Ramos (cell line): ENCODE results near the gene PPP2R5A.

Source experiments
- in situ Hi-C: fragments of 300-500 bp; cut with MboI; formaldehyde crosslinking; loops from one replicate; pipeline ENCODE4 v1.14.3; 2022; ENCODE audit warnings: low sequenced_read_pairs; ENCODE audit not compliant: unreplicated experiment

The PPP2R5A gene

DNA sequence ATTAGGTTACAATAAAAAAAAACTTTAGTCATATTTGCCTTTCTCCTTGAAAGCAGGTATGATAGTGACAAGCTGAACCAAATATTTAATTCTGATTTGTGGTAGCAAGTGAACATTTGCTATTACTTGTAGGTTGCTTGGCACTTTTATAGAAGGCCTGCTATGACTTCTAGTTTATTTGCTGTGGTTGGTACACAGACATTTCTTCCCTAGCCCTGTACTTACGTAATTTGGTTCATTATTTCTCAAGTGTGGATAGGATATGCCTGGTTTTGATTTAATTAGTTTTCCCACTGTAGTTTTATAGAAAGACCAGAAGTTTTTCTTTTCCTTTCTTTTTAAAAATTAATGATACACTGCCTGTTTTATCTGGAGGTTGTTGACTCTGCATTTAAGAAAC, 55.9 kb downstream of the PPP2R5A start:
- in situ Hi-C loops = no loop called here

DNA sequence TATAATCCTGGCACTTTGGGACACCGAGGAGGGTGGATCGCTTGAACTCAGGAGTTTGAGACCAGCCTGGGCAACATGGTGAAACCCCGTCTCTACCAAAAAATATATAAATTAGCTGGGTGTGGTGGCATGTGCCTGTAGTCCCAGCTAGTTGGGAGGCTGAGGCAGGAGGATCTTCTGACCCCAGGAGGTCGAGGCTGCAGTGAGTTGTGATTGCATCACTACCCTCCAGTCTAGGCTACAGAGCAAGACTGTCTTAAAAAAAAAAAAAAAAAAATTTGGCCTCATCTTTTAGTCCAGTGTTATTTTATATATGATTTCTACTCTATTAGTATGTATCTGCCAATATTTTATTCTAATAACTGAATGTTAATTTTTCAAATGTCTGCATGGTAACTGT, 59.7 kb downstream of the PPP2R5A start:
- in situ Hi-C loops = no loop called here

DNA sequence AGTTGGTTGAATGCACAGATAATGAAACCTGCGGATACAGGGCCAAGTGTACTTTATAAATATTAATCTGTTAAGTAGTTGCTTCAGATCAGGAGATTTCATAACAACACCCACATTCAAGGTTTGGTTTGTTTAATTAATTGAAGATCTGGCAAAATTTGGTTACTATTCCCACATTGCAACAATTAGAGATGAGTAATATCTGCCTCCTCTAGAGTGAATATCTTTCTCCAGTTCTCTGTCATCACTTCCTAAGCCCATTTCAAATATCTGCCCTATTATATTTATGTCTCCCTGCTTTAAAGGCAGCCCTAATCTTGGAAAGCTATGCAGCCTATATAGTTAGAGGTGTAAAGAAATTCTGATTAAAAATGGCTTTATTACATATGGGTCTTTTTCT, 61.4 kb downstream of the PPP2R5A start:
- in situ Hi-C loops = no loop called here

DNA sequence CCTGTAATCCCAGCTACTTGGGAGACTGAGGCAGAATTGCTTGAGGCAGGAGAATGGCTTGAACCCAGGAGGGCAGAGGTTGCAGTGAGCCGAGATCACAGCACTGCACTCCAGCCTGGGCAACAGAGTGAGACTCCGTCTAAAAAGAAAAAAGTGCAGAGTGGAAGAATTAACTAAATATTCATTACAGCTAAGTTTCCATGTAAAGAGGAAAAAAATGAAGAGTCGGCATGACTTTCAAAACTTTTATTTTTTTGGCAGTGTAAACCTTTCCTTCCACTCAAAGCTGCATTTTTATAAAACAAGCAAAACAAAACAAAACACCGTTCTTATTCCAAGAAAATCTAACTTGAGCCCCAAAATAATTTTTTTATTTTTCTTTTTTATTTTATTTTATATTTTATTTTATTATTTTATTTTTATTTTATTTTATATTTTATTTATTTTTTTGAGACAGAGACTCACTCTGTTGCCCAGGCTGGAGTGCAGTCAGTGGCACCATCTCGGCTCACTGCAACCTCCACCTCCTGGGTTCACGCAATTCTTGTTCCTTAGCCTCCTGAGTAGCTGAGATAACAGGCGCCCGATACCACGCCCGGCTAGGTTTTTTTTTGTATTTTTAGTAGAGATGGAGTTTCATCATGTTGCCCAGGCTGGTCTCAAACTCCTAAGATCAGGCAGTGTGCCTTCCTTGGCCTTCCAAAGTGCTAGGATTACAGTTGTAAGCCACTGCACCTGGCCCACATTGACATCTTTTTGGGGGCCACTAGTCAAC, 66.6 kb downstream of the PPP2R5A start:
- in situ Hi-C loops = loop anchor here (25.0 kb wide), 1 partner anchor 664 kb away; the partner anchor contains the start of gene NEK2

DNA sequence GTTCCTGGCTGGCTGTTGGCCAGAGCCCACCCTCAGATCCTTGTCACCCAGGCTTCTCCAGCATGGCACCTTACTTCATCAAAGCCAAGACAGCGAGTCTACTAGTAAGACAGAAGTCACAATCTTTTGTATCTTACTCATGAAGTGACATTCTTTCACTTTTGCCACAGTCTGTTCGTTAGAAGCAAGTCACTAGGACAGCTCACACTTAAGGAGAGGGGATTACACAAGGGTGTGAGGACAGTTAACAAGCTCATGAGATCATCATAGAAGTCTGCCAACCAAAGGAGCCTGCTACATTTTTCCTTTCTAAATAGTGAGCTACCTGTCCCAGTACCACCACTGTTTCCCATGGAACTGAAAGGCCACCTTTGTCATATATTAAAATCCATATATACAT, 68.0 kb downstream of the PPP2R5A start:
- in situ Hi-C loops = loop anchor here (25.0 kb wide), 1 partner anchor 666 kb away; the partner anchor contains the start of gene NEK2

DNA sequence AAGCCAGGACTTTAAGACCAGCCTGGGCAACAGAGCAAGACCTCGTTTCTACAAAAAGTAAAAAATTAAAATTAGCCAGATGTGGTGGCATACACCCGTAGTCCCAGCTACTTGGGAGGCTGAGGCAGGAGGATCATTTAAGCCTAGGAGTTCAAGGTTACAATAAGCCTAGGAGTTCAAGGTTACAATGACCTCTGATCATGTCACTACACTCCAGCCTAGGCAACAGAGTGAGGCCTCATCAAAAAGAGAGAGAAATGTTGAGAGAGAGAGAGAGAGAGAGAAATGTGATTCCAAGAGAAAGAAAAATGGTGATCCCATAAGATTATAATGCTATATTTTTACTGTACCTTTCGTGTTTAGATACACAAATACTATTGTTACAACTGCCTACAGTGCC, 69.3 kb downstream of the PPP2R5A start:
- in situ Hi-C loops = loop anchor here (25.0 kb wide), 1 partner anchor 667 kb away; the partner anchor contains the start of gene NEK2

DNA sequence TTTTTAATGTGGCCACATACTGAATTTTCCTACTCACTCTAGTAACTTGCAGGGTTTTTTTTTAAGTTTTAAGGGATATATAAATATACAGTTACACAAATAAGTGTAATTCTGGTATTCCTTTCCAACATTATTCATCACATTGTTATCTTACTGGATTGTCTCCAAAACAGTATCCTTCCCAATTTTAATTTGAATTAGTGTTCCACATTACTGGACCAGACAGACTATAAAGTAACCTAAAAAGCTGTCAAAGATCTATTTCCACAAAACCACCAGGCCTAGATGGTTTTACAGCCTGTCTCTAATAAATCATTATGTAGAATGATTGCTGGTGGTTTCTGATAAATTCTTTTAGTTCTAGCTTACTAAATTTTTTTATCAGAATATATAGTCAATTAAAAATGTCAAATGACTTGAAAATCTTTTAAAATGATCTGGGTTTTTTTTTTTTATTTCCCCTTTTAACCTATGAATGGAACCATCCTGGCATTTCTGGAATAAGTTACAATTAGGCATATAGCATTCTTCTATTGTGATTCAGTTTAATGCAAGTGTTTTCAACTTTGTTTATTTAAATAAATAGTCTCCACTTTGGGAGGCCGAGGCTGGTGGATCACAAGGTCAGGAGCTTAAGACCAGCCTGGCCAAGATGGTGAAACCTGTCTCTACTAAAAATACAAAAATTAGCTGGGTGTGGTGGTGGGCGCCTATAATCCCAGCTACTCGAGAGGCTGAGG, 70.2 kb downstream of the PPP2R5A start:
- in situ Hi-C loops = loop anchor here (25.0 kb wide), 1 partner anchor 668 kb away; the partner anchor contains the start of gene NEK2

DNA sequence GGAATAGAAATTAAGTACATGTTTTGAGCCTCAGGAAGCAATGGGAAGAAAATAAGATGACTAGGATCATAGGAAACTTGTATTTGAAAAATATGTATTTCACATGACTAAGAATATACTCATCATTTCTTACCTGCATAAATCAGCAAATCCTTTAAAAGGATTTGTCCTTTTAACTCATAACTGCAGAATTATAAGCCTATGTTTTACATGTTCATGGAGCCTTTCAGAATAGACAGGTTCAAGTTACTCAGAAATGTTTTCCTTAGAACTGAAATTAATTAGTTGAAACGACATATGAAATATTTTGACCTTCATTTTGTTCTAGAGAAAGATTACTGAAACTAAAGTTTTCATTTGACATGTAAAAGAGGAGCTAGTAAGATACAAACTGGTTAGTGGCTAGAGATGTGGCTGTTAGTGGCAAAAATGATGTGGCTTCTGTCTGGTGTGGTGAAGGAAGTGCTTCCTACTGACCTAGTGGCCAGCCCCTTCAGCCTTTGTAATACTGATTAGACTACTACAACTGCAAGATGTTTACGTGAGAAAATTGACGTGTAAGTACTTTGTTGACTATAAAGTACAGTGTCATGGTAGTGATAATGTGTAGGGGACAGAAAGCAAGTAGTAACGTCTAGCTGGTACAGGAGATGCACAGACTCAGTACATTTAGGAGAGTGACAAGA, 74.7 kb downstream of the PPP2R5A start:
- in situ Hi-C loops = loop anchor here (25.0 kb wide), 1 partner anchor 673 kb away; the partner anchor contains the start of gene NEK2

DNA sequence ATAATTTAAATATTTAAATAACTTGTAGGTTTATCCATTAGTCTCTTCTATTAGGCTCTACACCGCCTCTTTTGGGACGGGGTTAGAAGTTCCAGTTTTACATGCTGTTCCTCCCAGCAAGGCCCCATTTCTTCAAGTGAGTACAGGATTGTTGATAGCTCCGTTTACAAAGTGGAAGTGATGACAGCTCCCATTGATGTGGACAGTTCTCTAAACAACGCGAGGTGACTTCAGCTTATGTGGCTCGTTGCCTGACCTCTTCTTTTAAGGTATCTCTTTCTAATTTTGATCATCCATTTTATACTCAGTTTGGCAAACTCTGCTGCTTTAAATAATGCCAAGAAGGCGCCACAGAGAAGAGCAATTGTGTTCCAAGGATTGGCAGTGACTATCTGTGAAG, 79.8 kb downstream of the PPP2R5A start:
- in situ Hi-C loops = loop anchor here (25.0 kb wide), 1 partner anchor 678 kb away; the partner anchor contains the start of gene NEK2

DNA sequence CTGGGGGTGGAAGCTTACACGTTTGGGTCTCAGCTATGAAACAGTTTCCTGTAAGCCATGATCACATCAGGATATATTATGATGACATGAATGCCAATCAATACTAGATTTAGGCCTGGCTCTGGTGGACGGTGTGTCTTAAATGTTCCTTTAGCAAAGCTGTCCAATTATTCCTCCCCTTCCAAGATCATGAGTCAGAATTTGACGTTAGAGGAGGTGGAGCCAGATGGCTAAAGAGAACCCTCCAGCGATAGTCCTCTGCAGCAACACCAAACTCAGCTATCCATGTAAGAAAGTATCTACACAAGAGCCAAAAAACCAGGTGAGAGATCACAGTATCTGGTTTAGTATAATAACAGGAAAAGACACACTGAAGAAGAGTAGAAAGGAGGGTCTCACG, 81.7 kb downstream of the PPP2R5A start:
- in situ Hi-C loops = loop anchor here (25.0 kb wide), 1 partner anchor 680 kb away; the partner anchor contains the start of gene NEK2

DNA sequence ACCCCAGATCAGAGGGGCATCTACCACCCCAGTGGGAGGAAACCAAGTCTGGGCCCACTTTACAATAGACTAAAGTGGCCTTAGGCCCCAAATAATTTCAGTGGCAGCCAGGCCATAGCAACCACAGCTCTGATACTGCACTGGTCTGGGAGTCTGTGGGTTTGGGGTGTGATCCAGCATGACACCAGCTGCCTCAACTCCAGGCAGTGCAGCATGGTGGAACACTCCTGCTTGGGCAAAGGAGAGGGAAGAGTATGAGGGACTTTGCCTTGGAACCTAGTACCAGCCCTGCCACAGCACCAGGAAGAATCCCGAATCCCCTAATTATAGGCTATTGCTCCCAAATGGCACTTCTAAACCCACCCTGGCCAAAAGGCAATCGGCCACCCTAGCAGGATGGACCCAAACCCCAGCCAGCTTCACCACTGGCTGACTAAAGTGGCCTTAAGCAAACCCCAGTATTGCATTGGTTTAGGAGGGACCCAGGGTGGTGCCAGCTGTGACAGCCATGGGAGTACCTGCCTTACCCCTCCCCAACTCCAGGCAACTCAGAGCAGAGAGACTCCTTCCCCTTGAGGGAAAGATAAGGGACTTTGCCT, 82.4 kb downstream of the PPP2R5A start:
- in situ Hi-C loops = loop anchor here (25.0 kb wide), 1 partner anchor 680 kb away; the partner anchor contains the start of gene NEK2

DNA sequence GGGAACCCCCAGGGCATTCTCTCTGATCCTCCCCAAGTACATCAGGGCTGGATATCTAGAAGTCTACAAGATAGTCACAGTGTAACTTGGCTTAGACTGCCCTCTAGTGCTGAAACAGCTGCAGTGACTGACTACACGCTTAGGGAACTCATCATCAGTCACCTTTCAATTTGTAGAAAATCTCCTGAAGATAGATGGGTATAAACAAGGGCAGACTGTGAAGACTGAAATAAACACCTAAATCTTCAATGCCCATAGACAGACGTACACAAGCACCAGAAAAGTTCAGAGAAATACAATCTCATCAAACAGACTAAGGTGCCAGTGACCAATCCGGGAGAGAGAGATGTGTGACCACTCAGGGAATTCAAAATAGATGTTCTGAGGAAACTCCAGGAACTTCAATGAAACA, 82.9 kb downstream of the PPP2R5A start:
- in situ Hi-C loops = loop anchor here (25.0 kb wide), 1 partner anchor 681 kb away; the partner anchor contains the start of gene NEK2

DNA sequence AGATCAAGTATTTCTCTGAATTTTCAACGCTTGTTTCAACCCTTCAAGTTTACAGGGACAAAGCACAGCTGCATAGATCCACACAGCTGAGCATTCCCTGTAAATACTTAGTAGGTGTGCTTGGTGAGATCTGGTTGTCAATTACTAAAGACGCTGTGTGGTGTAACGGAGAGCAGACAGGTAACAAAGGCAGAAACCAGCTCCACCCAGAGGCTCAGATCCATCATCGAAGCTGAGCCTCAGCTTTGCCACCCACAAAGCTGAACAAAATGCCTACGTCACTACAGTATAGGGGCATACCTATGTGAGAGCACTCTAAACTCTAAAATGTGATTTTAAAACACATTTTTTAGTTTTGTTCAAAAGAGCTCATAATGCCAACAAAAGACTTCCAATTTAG, 90.8 kb downstream of the PPP2R5A start:
- in situ Hi-C loops = no loop called here

DNA sequence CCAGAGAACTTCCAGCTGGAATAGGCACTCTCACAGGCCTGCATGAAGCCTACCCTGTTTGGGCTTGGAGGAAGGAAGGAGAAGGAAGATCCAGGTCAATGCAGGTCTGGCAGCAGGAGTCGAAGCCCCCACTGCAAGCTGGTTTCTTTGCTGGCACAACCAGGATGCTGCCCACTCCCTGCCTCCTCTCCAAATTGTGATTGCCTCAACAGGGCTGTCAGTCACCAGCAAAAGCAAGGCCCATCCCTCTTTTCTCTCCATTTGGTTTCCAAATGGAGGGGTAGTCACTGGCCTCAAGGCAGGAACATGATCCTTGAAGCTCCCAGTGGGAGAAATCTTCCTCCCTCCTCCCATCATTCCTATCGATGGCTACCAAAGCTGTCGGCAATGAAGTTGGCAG, 92.4 kb downstream of the PPP2R5A start:
- in situ Hi-C loops = no loop called here

DNA sequence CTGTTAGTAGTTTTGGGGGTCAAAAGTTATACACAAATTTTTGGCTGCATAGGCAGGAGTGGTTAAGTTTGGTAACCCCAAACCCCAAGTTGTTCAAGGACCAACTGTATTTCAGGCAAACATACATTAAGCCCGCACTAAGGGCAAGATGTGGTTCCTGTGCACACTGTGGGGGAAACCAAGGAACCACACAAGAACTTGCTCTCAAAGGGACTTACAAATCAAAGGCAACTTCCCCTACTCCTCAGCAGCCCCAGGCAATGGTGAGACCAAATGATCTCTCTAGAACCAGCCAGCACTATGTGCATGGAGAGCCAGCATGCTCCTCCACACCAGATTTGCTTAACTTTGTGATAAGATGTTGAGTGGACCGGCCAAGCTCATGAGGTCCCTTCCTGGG, 94.2 kb downstream of the PPP2R5A start:
- in situ Hi-C loops = no loop called here

DNA sequence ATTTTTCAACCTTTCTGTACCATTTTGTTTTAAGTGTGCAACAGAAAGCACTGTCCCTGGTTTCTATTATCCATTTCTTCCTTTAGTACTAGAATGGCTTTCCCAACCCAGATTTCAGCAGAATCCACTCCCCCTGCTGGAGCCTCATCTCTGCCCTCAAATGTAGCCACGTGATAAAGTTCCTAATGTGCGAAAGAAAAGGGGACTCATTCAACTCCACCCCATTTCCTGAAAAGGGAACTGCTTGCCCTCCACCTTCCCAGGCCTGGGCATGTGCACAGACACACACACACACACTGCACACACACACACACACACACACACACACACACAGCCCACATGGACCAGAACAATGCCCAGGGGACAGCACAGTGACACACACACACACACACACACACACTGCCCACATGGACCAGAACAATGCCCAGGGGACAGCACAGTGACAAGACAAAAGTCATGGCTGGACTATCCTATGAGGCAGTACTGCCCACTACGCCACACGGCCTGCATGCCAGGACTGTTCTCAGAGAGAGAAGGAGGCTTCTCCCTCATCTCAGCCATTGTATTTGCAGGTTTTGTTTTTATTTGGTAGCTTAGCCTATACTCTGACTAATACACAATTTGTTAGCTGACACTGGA, 96.3 kb downstream of the PPP2R5A start:
- in situ Hi-C loops = no loop called here

DNA sequence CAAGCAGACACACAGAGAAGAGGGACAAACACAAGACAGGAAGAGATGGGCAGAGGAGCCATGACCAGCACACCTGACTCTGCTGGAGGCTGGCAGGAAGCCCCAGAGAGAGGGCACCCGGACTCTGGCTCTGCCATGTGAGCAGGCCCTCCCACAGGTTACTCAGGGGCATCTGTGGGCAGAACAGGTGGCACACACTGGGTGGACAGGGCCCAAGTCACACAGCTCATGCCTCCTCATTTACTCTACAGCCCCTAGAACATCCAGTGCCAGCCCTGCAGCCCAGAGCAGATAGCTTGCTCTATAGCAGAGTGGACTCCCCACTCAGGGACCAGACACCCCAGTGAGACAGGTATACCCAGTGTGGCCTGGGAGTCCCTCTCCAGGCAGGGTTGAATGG, 100.8 kb downstream of the PPP2R5A start:
- in situ Hi-C loops = no loop called here

DNA sequence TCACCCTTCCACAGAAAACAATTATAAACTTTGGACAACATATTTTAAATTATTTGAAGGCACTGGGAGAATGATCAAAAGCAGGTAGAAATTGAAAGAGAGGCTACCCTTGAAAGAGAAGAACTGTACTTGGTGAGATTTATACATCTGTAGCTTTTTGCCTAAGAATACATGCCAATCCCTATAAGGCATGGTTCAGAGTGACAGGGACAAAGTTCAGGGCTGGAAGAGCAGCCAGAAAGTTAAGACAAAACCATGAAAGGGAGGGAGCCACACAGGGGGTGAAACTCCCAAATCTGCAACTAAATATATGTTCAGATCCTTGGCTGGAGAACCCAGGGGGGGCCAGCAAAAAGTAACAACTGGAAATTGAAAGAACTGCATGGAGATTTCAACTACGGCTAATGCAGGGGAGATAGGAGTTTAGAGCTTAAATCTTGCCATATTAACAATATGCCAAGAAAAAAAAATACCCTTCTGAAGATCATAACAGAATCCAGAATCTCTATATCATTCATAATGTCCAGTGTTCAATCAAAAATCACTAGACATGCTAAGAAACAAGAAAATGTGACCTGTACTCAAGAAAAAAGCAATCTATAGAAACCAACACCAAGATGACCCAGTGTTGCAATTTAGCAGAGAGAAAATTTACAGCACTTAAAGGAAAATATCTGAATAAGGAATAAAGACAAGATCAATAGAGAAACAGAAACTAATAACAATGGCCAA, 103.9 kb downstream of the PPP2R5A start:
- in situ Hi-C loops = no loop called here
